KMS-11 (cell line): ENCODE data around the gene TMEFF1.

ENCODE experiments used
- H2AFZ ChIP-seq: fragments of 200-600 bp; sonication (generic); 2 replicates; pipeline ENCODE4 v1.6.1; 2016; ENCODE audit warnings: antibody characterized with exemption, mixed run types, low read depth
- H3K27ac ChIP-seq: fragments of 200-600 bp; sonication (generic); 2 replicates; pipeline ENCODE4 v1.6.1; 2016; ENCODE audit warnings: mild to moderate bottlenecking, mixed run types
- H3K27me3 ChIP-seq: fragments of 200-600 bp; sonication (generic); 2 replicates; pipeline ENCODE4 v1.6.1; 2017; ENCODE audit warnings: mild to moderate bottlenecking, low read depth, mixed run types, moderate library complexity; ENCODE audit not compliant: insufficient read depth
- H3K36me3 ChIP-seq: fragments of 200-600 bp; sonication (generic); 2 replicates; pipeline ENCODE4 v1.6.1; 2017; ENCODE audit warnings: mild to moderate bottlenecking, mixed run types; ENCODE audit not compliant: insufficient read depth
- H3K4me1 ChIP-seq: fragments of 200-600 bp; sonication (generic); 2 replicates; pipeline ENCODE4 v1.6.1; 2016; ENCODE audit warnings: mild to moderate bottlenecking, low read depth, mixed run types; ENCODE audit not compliant: poor library complexity, severe bottlenecking
- H3K4me2 ChIP-seq: fragments of 200-600 bp; sonication (generic); 2 replicates; pipeline ENCODE4 v1.7.0; 2016; ENCODE audit warnings: mild to moderate bottlenecking, mixed run types
- H3K4me3 ChIP-seq: fragments of 200-600 bp; sonication (generic); IDR thresholded peaks from 2 replicates; pipeline ENCODE4 v1.6.1; 2017; ENCODE audit warnings: low read depth, low read length, mixed read lengths; ENCODE audit not compliant: insufficient read depth
- H3K79me2 ChIP-seq: fragments of 200-600 bp; sonication (generic); 2 replicates; pipeline ENCODE4 v1.6.1; 2016; ENCODE audit warnings: low read depth, mixed run types; ENCODE audit not compliant: insufficient read depth
- H3K9ac ChIP-seq: fragments of 200-600 bp; sonication (generic); 2 replicates; pipeline ENCODE4 v1.6.1; 2016; ENCODE audit warnings: mild to moderate bottlenecking, mixed run types
- H4K20me1 ChIP-seq: fragments of 200-600 bp; sonication (generic); 2 replicates; pipeline ENCODE4 v1.6.1; 2016; ENCODE audit warnings: mild to moderate bottlenecking, mixed run types; ENCODE audit not compliant: insufficient read depth
- TF ChIP-seq, protein P1 (sequence below): fragments of 200-600 bp; sonication (generic); conservative IDR thresholded peaks from 2 replicates; pipeline ENCODE4 v1.6.1; 2017; ENCODE audit warnings: low read depth, mild to moderate bottlenecking, antibody characterized with exemption, low read length, moderate library complexity, mixed read lengths

TMEFF1 gene

DNA sequence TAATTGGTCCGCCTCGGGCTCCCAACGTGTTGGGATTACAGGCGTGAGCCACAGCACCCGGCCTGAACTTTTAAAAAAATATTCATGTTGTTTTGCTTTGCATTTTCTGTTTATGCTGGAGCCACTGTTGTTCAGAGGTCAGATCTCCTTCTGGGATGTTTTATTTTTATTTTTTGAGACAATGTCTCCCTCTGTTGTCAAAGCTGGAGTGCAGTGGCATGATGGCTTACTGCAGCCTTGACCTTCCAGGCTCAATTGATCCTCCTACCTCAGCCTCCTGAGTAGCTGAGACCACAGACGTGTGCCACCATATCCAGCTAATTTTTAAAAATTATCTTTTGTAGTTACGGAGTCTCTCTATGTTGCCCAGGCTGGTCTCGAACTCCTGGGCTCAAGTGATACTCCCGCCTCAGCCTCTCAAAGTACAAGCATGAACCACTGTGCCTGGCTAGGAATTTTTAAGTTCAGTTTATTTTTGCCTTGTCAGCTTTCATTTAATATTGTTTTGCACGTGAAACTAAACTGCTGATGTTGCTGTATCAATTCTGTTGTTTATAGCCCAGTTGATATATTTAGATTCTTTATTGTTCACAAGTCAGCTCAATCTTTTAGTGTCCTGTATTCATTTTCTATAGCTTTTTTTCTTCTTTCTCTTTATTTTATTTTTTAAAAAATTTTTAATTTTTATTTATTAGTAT lies 13.7 kb downstream of the TMEFF1 start:
- no peak overlapping the region for H2AFZ ChIP-seq
- no peak overlapping the region for H3K4me3 ChIP-seq
- H3K4me1 ChIP-seq = peaks cover 28% of the 10 kb centered on the region
- no peak overlapping the region for H3K9ac ChIP-seq
- H3K27ac ChIP-seq = no peak overlapping the region
- TF ChIP-seq, protein P1, sequence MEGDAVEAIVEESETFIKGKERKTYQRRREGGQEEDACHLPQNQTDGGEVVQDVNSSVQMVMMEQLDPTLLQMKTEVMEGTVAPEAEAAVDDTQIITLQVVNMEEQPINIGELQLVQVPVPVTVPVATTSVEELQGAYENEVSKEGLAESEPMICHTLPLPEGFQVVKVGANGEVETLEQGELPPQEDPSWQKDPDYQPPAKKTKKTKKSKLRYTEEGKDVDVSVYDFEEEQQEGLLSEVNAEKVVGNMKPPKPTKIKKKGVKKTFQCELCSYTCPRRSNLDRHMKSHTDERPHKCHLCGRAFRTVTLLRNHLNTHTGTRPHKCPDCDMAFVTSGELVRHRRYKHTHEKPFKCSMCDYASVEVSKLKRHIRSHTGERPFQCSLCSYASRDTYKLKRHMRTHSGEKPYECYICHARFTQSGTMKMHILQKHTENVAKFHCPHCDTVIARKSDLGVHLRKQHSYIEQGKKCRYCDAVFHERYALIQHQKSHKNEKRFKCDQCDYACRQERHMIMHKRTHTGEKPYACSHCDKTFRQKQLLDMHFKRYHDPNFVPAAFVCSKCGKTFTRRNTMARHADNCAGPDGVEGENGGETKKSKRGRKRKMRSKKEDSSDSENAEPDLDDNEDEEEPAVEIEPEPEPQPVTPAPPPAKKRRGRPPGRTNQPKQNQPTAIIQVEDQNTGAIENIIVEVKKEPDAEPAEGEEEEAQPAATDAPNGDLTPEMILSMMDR = no peak
- no peaks in the 10 kb centered on the region for H3K36me3 ChIP-seq
- no peaks in the 10 kb centered on the region for H4K20me1 ChIP-seq
- H3K4me2 ChIP-seq = 0 out of 2 replicates have a peak overlapping the region, but pooled peaks have one; percentile 27
- H3K27me3 ChIP-seq = no peaks in the 10 kb centered on the region
- H3K79me2 ChIP-seq = no peaks in the 10 kb centered on the region

DNA sequence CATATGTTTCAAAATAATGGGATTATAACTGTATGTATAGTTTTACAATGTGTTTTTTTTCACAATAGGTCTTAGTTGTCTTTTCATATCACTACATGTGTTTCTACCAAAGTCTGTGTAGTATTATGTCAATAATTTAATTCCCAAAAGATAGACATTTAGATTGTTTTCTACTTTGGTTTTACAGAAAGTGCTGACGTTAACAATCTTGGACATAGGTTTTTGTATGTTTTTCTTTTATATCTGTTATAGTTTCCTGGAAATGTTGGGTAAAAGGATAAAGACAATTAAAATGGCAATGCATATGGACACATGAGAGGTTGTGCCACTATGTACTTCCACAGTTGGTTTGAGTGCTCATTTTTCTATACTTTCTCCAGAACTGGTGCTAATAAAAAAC lies 15.2 kb downstream of the TMEFF1 start:
- Histone ChIP-seq H3K4me2 (0 out of 2 replicates have a peak overlapping the region, but pooled peaks have one; percentile 10), H2AFZ (no peak overlapping the region), H3K4me1 (peaks cover 28% of the 10 kb centered on the region), H3K27me3 (no peaks in the 10 kb centered on the region), H3K27ac (no peak overlapping the region), H3K79me2 (no peaks in the 10 kb centered on the region), H3K4me3 (no peak overlapping the region), H3K9ac (no peak overlapping the region), H3K36me3 (no peaks in the 10 kb centered on the region), H4K20me1 (no peaks in the 10 kb centered on the region)
- TF ChIP-seq, protein P1 = no peak

DNA sequence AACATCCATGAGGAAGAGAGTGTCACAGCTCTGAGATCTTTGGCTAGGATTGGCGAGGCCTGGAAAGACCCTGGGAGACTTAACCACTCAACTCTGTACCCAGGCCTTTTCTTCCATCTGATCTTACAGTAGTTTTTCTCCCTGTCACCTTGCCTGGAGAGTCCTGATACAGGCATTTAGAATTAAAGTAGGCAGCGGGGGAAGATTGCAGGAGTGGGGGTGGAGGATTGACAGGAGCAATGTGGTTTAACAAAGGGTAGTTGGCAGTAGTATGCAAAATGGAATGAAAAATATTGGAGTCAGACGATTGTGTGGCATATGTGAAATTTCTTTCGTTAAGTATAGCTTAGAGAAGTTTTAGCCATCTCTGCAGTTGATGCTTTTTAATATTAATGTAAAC lies 16.9 kb downstream of the TMEFF1 start:
- H3K36me3 ChIP-seq = no peaks in the 10 kb centered on the region
- TF ChIP-seq, protein P1 = no peak
- H4K20me1 ChIP-seq = no peaks in the 10 kb centered on the region
- peaks cover 28% of the 10 kb centered on the region for H3K4me1 ChIP-seq
- H3K9ac ChIP-seq = no peak overlapping the region
- no peaks in the 10 kb centered on the region for H3K79me2 ChIP-seq
- H2AFZ ChIP-seq = no peak overlapping the region
- no peak overlapping the region for H3K4me3 ChIP-seq
- H3K27me3 ChIP-seq = no peaks in the 10 kb centered on the region
- H3K4me2 ChIP-seq = no peak overlapping the region
- H3K27ac ChIP-seq = no peak overlapping the region

DNA sequence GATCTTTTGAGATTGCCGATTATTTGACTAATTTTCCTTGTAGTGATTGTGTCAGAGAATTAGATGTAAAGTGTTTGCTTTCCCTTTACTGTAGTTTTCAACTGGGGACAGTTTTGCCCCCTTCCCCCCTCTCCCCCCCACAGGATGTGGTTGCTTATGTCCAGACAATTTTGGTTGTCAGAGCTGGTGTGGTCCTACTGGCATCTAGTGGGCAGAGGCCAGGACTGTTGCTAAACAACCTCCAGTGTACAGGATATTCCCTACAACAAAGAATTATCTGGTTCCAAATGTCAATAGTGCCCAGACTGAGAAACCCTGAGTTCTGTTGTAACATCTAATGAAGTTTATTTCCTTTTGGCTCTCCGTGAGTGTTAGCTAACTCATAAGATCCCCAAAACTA lies 20.0 kb downstream of the TMEFF1 start:
- no peak overlapping the region for H3K27ac ChIP-seq
- peaks cover 5% of the 10 kb centered on the region for H3K4me1 ChIP-seq
- TF ChIP-seq, protein P1 = no peak
- no peak overlapping the region for H3K9ac ChIP-seq
- no peaks in the 10 kb centered on the region for H3K36me3 ChIP-seq
- H3K4me2 ChIP-seq = no peak overlapping the region
- H3K27me3 ChIP-seq = no peaks in the 10 kb centered on the region
- no peak overlapping the region for H2AFZ ChIP-seq
- H3K4me3 ChIP-seq = no peak overlapping the region
- H4K20me1 ChIP-seq = no peaks in the 10 kb centered on the region
- no peaks in the 10 kb centered on the region for H3K79me2 ChIP-seq
